GM12878 (cell line): ENCODE measurements around the gene CDHR5. TPM values are rescaled to one million over a fixed set of nuclear protein-coding genes. Genes with fewer than 3 reads are reported as not detected.

Experiments used
- ATAC-seq: fragments of 200-7000 bp; cut with Tn5 transposase; 3 replicates; pipeline ENCODE4 v1.9.1; 2020; ENCODE audit warnings: mild to moderate bottlenecking, moderate library complexity
- BruUV-seq: library from RNA; stranded (reverse); fragments of 400-500 nt; replicated peaks from 2 replicates; lab custom pipeline; 2021; lab: Mats Ljungman, UMichigan
- CTCF ChIA-PET: fragments of 300-600 bp; sonication (Branson Sonifier 250); formaldehyde crosslinking; extraction: SDS; loops from one replicate; lab custom pipeline; 2021; ENCODE audit warnings: inconsistent platforms; lab: Yijun Ruan, JAX
- POLR2A ChIA-PET: fragments of 350-600 bp; formaldehyde crosslinking; extraction: SDS; loops from one replicate; lab custom pipeline; 2021; ENCODE audit warnings: inconsistent platforms; lab: Charles Lee
- RAD21 ChIA-PET: fragments of 300-600 bp; sonication (Branson Sonifier 250); formaldehyde crosslinking; loops from one replicate; lab custom pipeline; 2023; ENCODE audit warnings: antibody characterized with exemption; ENCODE audit not compliant: unreplicated experiment; lab: Charles Lee
- SMC1A ChIA-PET: fragments of 300-600 bp; sonication (Branson Sonifier 250); formaldehyde crosslinking; loops from one replicate; lab custom pipeline; 2023; ENCODE audit not compliant: unreplicated experiment, uncharacterized antibody; lab: Charles Lee
- DNase-seq: peaks from one replicate; pipeline ENCODE4 v3.0.0-alpha.2; 2011; ENCODE audit warnings: low read depth, low spot score
- FAIRE-seq: peaks from 3 replicates; lab custom pipeline; 2011; peaks lifted over from hg19 to GRCh38; lab: Jason Lieb, UNC
- H2AFZ ChIP-seq: 2 replicates; pipeline ENCODE4 v1.6.0; 2011; ENCODE audit warnings: low read depth, low read length, control low read depth; ENCODE audit not compliant: control insufficient read depth
- H3K27ac ChIP-seq: 2 replicates; pipeline ENCODE4 v1.5.1; 2011; ENCODE audit warnings: control low read depth; ENCODE audit not compliant: control insufficient read depth, insufficient read depth
- H3K27me3 ChIP-seq, 2 experiments: replicated peaks in 1 of 2; 2 replicates each; pipeline versions ENCODE4 v1.6.0 to v1.6.1; 2011; ENCODE audit warnings: low read length in 1 of 2; ENCODE audit not compliant: control insufficient read depth in 2 of 2, insufficient read depth in 2 of 2
- H3K36me3 ChIP-seq, 2 experiments: 2 replicates each; pipeline ENCODE4 v1.5.1; 2011; ENCODE audit warnings: low read length in 1 of 2; ENCODE audit not compliant: control insufficient read depth in 2 of 2, insufficient read depth in 2 of 2
- H3K4me1 ChIP-seq: 2 replicates; pipeline ENCODE4 v1.6.1; 2011; ENCODE audit warnings: mild to moderate bottlenecking, low read length, moderate library complexity, mixed read lengths; ENCODE audit not compliant: control insufficient read depth, insufficient read depth
- H3K4me2 ChIP-seq: 2 replicates; pipeline ENCODE4 v1.6.0; 2011; ENCODE audit warnings: control low read depth; ENCODE audit not compliant: control insufficient read depth, insufficient read depth
- H3K4me3 ChIP-seq: fragments of 200-600 bp; sonication (generic); 2 replicates; pipeline ENCODE4 v1.5.1; 2016
- H3K79me2 ChIP-seq: 2 replicates; pipeline ENCODE4 v1.6.0; 2011; ENCODE audit warnings: low read length; ENCODE audit not compliant: control insufficient read depth, insufficient read depth
- H3K9ac ChIP-seq: 2 replicates; pipeline ENCODE4 v1.8.0; 2011; ENCODE audit warnings: low read length, control low read depth, mixed read lengths; ENCODE audit not compliant: control insufficient read depth, insufficient read depth
- H3K9me3 ChIP-seq: replicated peaks from 3 replicates; pipeline ENCODE4 v1.5.1; 2011; ENCODE audit warnings: mild to moderate bottlenecking, low read length; ENCODE audit not compliant: control insufficient read depth, insufficient read depth
- H4K20me1 ChIP-seq: 2 replicates; pipeline ENCODE4 v1.6.0; 2011; ENCODE audit not compliant: control insufficient read depth, insufficient read depth
- BCL11A ChIP-seq: IDR thresholded peaks from 2 replicates; pipeline ENCODE4 v1.6.1; 2011; ENCODE audit warnings: low read depth, low read length
- KAT2A ChIP-seq: conservative IDR thresholded peaks from 2 replicates; pipeline ENCODE4 v1.6.1; 2011; ENCODE audit warnings: low read depth, low read length; ENCODE audit not compliant: control insufficient read depth
- POLR2A ChIP-seq: IDR thresholded peaks from 2 replicates; pipeline ENCODE4 v1.6.1; 2011; ENCODE audit warnings: low read depth, mild to moderate bottlenecking, low read length
- WGBS: methylation state at CpG from one replicate; pipeline ENCODE4 v1.1.6; 2016; ENCODE audit warnings: low lambda C conversion rate; ENCODE audit not compliant: insufficient replicate concordance, insufficient coverage; ENCODE audit errors: missing lambda C conversion rate; 5-methylcytosine and 5-hydroxymethylcytosine counted together
- in situ Hi-C: fragments of 300-500 bp; cut with MboI; formaldehyde crosslinking; loops from 9 replicates; pipeline ENCODE4 v1.14.3; 2018; ENCODE audit warnings: mixed read lengths
- intact Hi-C: fragments of 100-400 bp; cut with micrococcal nuclease; formaldehyde crosslinking; loops from one replicate; pipeline ENCODE4 v1.14.2; 2022; ENCODE audit not compliant: unreplicated experiment
- polyA plus RNA-seq, 11 experiments: library from polyadenylated mRNA; depleted of rRNA in 4 of 11; unstranded in 6 of 11; stranded (reverse) in 5 of 11; fragments of >200 nt; fragmentation: Nextera tagmentation in 4 of 11; fragmentation: Illumina TruSeq in 1 of 11; extraction: Ambion mirVana in 4 of 11; extraction: Trizol in 1 of 11; gene quantifications; 1 replicate in 1 of 11; 2 replicates in 10 of 11; pipeline versions ENCODE4 v1.2.1 to v1.2.3, GENCODE V29; 2011 to 2016; ENCODE audit warnings: inconsistent platforms in 2 of 11, missing spikeins in 2 of 11, low read depth in 1 of 11
- total RNA-seq, 4 experiments: library from RNA; depleted of rRNA in 3 of 4; stranded (reverse); fragments of >200 nt in 3 of 4; fragmentation: Illumina TruSeq in 1 of 4; extraction: Trizol in 1 of 4; gene quantifications; 2 replicates each; pipeline versions ENCODE4 v1.2.1 to v1.2.3, GENCODE V29; 2013 to 2021

The CDHR5 gene
- total and polyA plus RNA-seq, 10 of the 15 experiments (the other 5 are each of a cell fraction or from before 2014, with no cell fraction given) = 0.06 TPM; not detected in 9

DNA sequence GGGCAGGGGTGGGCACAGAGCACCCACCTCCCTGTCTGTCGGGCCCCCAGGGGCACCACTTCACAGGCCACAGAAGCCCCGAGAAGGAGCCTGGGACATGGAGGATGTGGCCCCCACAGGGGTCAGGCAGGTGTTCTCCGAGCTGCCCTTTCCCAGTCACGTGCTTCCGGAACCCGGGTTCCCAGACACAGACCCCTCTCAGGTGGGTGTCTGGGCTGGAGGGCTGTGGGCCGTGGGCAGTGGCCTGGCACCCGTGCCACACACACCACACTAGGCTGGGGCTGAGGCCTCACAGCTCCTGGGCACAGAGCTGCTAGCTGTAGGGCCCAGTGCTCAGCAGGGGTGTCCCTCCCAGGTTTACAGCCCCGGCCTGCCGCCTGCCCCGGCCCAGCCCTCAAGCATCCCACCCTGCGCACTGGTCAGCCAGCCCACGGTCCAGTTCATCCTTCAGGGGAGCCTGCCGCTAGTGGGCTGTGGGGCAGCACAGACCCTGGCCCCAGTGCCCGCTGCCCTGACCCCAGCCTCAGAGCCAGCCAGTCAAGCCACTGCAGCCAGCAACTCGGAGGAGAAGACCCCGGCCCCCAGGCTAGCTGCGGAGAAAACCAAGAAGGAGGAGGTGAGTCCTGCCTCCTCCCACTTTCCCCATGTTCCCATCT is 14.5 kb downstream of the CDHR5 start:
- no peak overlapping the region for H2AFZ ChIP-seq
- FAIRE-seq (no peak), DNase-seq (no peak), ATAC-seq (no peak)
- peaks cover 22% of the 10 kb centered on the region for H3K79me2 ChIP-seq
- H3K4me3 ChIP-seq = no peak overlapping the region
- H3K27me3 ChIP-seq = no peaks in the 10 kb centered on the region
- intact Hi-C loops (no loop called here), in situ Hi-C loops (no loop called here)
- ChIA-PET POLR2A (no interaction called here), SMC1A (no interaction called here), CTCF (no interaction called here), RAD21 (no interaction called here)
- peaks cover 16 to 70% of the 10 kb centered on the region in 2 experiments; a peak in 3 of 4 replicates for H3K36me3 ChIP-seq
- peaks cover 11% of the 10 kb centered on the region for H4K20me1 ChIP-seq
- BruUV-seq = no TSS peak
- no peak overlapping the region for H3K9ac ChIP-seq
- H3K9me3 ChIP-seq = no peaks in the 10 kb centered on the region
- no peak for TF ChIP-seq KAT2A
- peak; percentile 3; the same call in 1 of the 2 replicates for TF ChIP-seq POLR2A
- H3K4me1 ChIP-seq = peaks cover 10% of the 10 kb centered on the region
- H3K27ac ChIP-seq = no peak overlapping the region
- WGBS = 98% methylated on average over 18 of the region's 18 CpGs
- no peak overlapping the region for H3K4me2 ChIP-seq

DNA sequence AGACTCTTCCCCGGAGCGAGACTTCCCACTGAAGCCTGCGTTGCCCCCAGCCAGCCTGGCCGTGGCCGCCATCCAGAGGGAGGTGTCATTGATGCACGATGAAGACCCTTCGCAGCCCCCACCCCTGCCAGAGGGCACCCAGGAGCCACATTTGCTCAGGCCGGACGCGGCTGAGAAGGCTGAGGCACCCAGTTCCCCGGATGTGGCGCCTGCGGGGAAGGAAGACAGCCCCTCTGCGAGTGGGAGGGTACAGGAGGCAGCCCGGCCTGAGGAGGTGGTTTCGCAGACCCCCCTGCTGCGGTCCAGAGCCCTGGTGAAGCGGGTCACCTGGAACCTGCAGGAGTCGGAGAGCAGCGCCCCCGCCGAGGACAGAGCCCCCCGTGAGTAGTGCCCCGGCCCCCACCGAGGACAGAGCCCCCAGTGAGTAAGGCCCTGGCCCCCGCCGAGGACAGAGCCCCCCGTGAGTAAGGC is 15.4 kb downstream of the CDHR5 start:
- Histone ChIP-seq H3K36me3 (peaks cover 21 to 75% of the 10 kb centered on the region in 2 experiments; a peak in 3 of 4 replicates), H3K4me2 (no peak overlapping the region), H4K20me1 (peaks cover 11% of the 10 kb centered on the region), H3K27ac (no peak overlapping the region), H3K27me3 (no peaks in the 10 kb centered on the region), H3K9ac (no peak overlapping the region), H3K79me2 (peaks cover 13% of the 10 kb centered on the region), H3K9me3 (no peaks in the 10 kb centered on the region), H3K4me3 (no peak overlapping the region), H3K4me1 (peaks cover 10% of the 10 kb centered on the region), H2AFZ (no peak overlapping the region)
- ATAC-seq = no peak
- TF ChIP-seq BCL11A (no peak), POLR2A (0 out of 2 replicates have a peak, but pooled peaks have one; percentile 18)
- FAIRE-seq = no peak
- in situ Hi-C loops = no loop called here
- ChIA-PET POLR2A (no interaction called here), RAD21 (no interaction called here), SMC1A (no interaction called here), CTCF (no interaction called here)
- BruUV-seq = no TSS peak
- DNase-seq = no peak
- WGBS = 97% methylated on average over 26 of the region's 28 CpGs
- intact Hi-C loops = no loop called here
